ENCODE results near the gene PHOX2B. TPM values are rescaled to one million over a fixed set of nuclear protein-coding genes. Genes with fewer than 3 reads are reported as not detected.
"Not testable (repeated sequence)": the region's sequence is repeated elsewhere in the genome, so short reads cannot be mapped to it uniquely, and the experiment has no call there.

PHOX2B gene
- total RNA-seq, 2 experiments from 2014 or later: not detected

- Histone ChIP-seq H3K4me1 (ENCODE audit: insufficient read depth, low read length) (no peaks in the 10 kb centered on the region), H3K4me3 (ENCODE audit: low read length) (no peak overlapping the region), H3K27me3 (ENCODE audit: control insufficient read depth in 1 of 2, insufficient read depth in 2 of 2, low read length in 2 of 2) (peaks cover 57 to 69% of the 10 kb centered on the region in 2 experiments), H3K27ac (ENCODE audit: low read depth in 1 of 2, low read length in 2 of 2) (no peak overlapping the region), H3K9me3 (ENCODE audit: control insufficient read depth in 1 of 2, insufficient read depth in 1 of 2, low read length in 2 of 2) (peaks cover 7 to 33% of the 10 kb centered on the region in 2 experiments), H3K36me3 (ENCODE audit: insufficient read depth, low read length) (no peaks in the 10 kb centered on the region)
- Mint-ChIP-seq H3K27ac (no peak overlapping the region), H3K4me3 (no peak overlapping the region), H3K9me3 (no peaks in the 10 kb centered on the region), H3K4me1 (ENCODE audit: low read depth) (peaks cover 6% of the 10 kb centered on the region), H3K27me3 (peaks cover 79% of the 10 kb centered on the region), H3K36me3 (ENCODE audit: low read depth) (no peaks in the 10 kb centered on the region)
- CTCF ChIA-PET: no interaction called here
- no peak for TF ChIP-seq CTCF (IDR thresholded peaks at IDR 0.05)
- ATAC-seq (ENCODE audit: poor library complexity) (no peak), DNase-seq (no peak)
- intact Hi-C loops (cut with DNase I, micrococcal nuclease): no loop called here
- POLR2A ChIA-PET: no interaction called here
Measured at GRCh38 chr4:41744572-41745291, 3.8 kb downstream of the PHOX2B start.

GRCh38 chr4:41741354-41741753 lies 7.2 kb downstream of the PHOX2B start:
- peaks cover 23 to 38% of the 10 kb centered on the region in 2 experiments for H3K27me3 ChIP-seq (ENCODE audit: control insufficient read depth in 1 of 2, insufficient read depth in 2 of 2, low read length in 2 of 2)
- no peak overlapping the region for H3K4me3 Mint-ChIP-seq
- ChIA-PET CTCF (no interaction called here), POLR2A (no interaction called here)
- H3K4me1 ChIP-seq (ENCODE audit: insufficient read depth, low read length): no peaks in the 10 kb centered on the region
- peaks cover 7 to 15% of the 10 kb centered on the region in 2 experiments for H3K9me3 ChIP-seq (ENCODE audit: control insufficient read depth in 1 of 2, insufficient read depth in 1 of 2, low read length in 2 of 2)
- H3K36me3 Mint-ChIP-seq (ENCODE audit: low read depth): no peaks in the 10 kb centered on the region
- DNase-seq (no peak), ATAC-seq (ENCODE audit: poor library complexity) (no peak)
- no peak overlapping the region for H3K27ac Mint-ChIP-seq
- no peak overlapping the region for H3K4me3 ChIP-seq (ENCODE audit: low read length)
- H3K27me3 Mint-ChIP-seq: peaks cover 59% of the 10 kb centered on the region
- no peaks in the 10 kb centered on the region for H3K36me3 ChIP-seq (ENCODE audit: insufficient read depth, low read length)
- H3K4me1 Mint-ChIP-seq (ENCODE audit: low read depth): peaks cover 6% of the 10 kb centered on the region
- no peaks in the 10 kb centered on the region for H3K9me3 Mint-ChIP-seq
- intact Hi-C loops (cut with DNase I, micrococcal nuclease): no loop called here
- no peak overlapping the region for H3K27ac ChIP-seq (ENCODE audit: low read depth in 1 of 2, low read length in 2 of 2)
- no peak for TF ChIP-seq CTCF (IDR thresholded peaks at IDR 0.05)

GRCh38 chr4:41737491-41737890 lies 11.0 kb downstream of the PHOX2B start:
- ATAC-seq (ENCODE audit: poor library complexity); H3K4me3 Mint-ChIP-seq; DNase-seq; H3K36me3 ChIP-seq (ENCODE audit: insufficient read depth, low read length); H3K4me3 ChIP-seq (ENCODE audit: low read length); H3K27me3 ChIP-seq (ENCODE audit: control insufficient read depth in 1 of 2, insufficient read depth in 2 of 2, low read length in 2 of 2); H3K27ac ChIP-seq (ENCODE audit: low read depth in 1 of 2, low read length in 2 of 2); H3K36me3 Mint-ChIP-seq (ENCODE audit: low read depth); H3K4me1 ChIP-seq (ENCODE audit: insufficient read depth, low read length); intact Hi-C loops (cut with DNase I, micrococcal nuclease); POLR2A ChIA-PET; CTCF ChIA-PET; H3K4me1 Mint-ChIP-seq (ENCODE audit: low read depth); H3K9me3 Mint-ChIP-seq; H3K27ac Mint-ChIP-seq; H3K9me3 ChIP-seq (ENCODE audit: control insufficient read depth in 1 of 2, insufficient read depth in 1 of 2, low read length in 2 of 2): not testable (repeated sequence)
- peaks cover 51% of the 10 kb centered on the region for H3K27me3 Mint-ChIP-seq

GRCh38 chr4:41734371-41734770 lies 14.2 kb downstream of the PHOX2B start:
- intact Hi-C loops (cut with DNase I, micrococcal nuclease): no loop called here
- DNase-seq: no peak
- no peak overlapping the region for H3K27ac ChIP-seq (ENCODE audit: low read depth in 1 of 2, low read length in 2 of 2)
- no peaks in the 10 kb centered on the region for H3K36me3 Mint-ChIP-seq (ENCODE audit: low read depth)
- no peaks in the 10 kb centered on the region for H3K27me3 ChIP-seq (ENCODE audit: control insufficient read depth in 1 of 2, insufficient read depth in 2 of 2, low read length in 2 of 2)
- no peaks in the 10 kb centered on the region for H3K4me1 Mint-ChIP-seq (ENCODE audit: low read depth)
- H3K9me3 Mint-ChIP-seq: no peaks in the 10 kb centered on the region
- POLR2A ChIA-PET: no interaction called here
- H3K36me3 ChIP-seq (ENCODE audit: insufficient read depth, low read length): no peaks in the 10 kb centered on the region
- TF ChIP-seq CTCF (IDR thresholded peaks at IDR 0.05): no peak
- peaks cover 41% of the 10 kb centered on the region for H3K27me3 Mint-ChIP-seq
- no peak overlapping the region for H3K27ac Mint-ChIP-seq
- H3K9me3 ChIP-seq (ENCODE audit: control insufficient read depth in 1 of 2, insufficient read depth in 1 of 2, low read length in 2 of 2): no peaks in the 10 kb centered on the region
- CTCF ChIA-PET: no interaction called here
- H3K4me3 Mint-ChIP-seq: no peak overlapping the region
- no peak overlapping the region for H3K4me3 ChIP-seq (ENCODE audit: low read length)
- ATAC-seq (ENCODE audit: poor library complexity): no peak
- no peaks in the 10 kb centered on the region for H3K4me1 ChIP-seq (ENCODE audit: insufficient read depth, low read length)

Measured in CD4-positive, alpha-beta T cell (primary cell).